ENCODE measurements around the gene RFX2. TPM values are rescaled to one million over a fixed set of nuclear protein-coding genes. Genes with fewer than 3 reads are reported as not detected.

Gene RFX2
- total and polyA plus RNA-seq, 9 of the 15 experiments (the other 6 are each of a cell fraction or from before 2014, with no cell fraction given): 3.6 to 18.7 (median 8.7) TPM

GRCh38 chr19:6021878-6022569 lies 88.3 kb downstream of the RFX2 start (continued):
- TF ChIP-seq SMC3 (conservative IDR thresholded peaks at IDR 0.05; ENCODE audit: insufficient read depth, low read depth, low read length): peak; percentile 87
- no peak for TF ChIP-seq ZNF766 (CRISPR knock-in tag; conservative IDR thresholded peaks at IDR 0.05)
- no peak for TF ChIP-seq KLF13 (tag; IDR thresholded peaks at IDR 0.05; ENCODE audit: borderline replicate concordance, low read depth)
- no peak for TF ChIP-seq TAF1 (IDR thresholded peaks at IDR 0.05; ENCODE audit: control insufficient read depth, extremely low read depth, insufficient read depth, low read length, severe bottlenecking)
- TF ChIP-seq CEBPG (CRISPR knock-in tag; IDR thresholded peaks at IDR 0.05): no peak
- no peak for TF ChIP-seq CEBPG (tag; conservative IDR thresholded peaks at IDR 0.05 in 1 of 2, IDR thresholded peaks at IDR 0.05 in 1 of 2)
- TF ChIP-seq MYBL2 (IDR thresholded peaks at IDR 0.05; ENCODE audit: low read depth): no peak
- no peak for TF ChIP-seq MYBL2 (CRISPR knock-in tag; IDR thresholded peaks at IDR 0.05; ENCODE audit: borderline replicate concordance)
- no peak for TF ChIP-seq KHSRP (IDR thresholded peaks at IDR 0.05)
- TF ChIP-seq CC2D1A (IDR thresholded peaks at IDR 0.05): peak; percentile 70
- TF ChIP-seq SP1 (CRISPR knock-in tag; IDR thresholded peaks at IDR 0.05): 0 out of 2 replicates have a peak, but pooled peaks have one; percentile 34
- TF ChIP-seq KDM4B (IDR thresholded peaks at IDR 0.05; ENCODE audit: borderline replicate concordance in 2 of 2, low read depth in 1 of 2): 0 out of 4 replicates have a peak, but pooled peaks of 1 of the 2 experiments have one; percentile 33
- TF ChIP-seq CTCFL (IDR thresholded peaks at IDR 0.05; ENCODE audit: borderline replicate concordance, insufficient read depth, low read depth, low read length, poor library complexity, severe bottlenecking): peak; percentile 17
- peak; percentile 85 to 92 for TF ChIP-seq RAD21 (CRISPR knock-in tag; conservative IDR thresholded peaks at IDR 0.05 in 1 of 2, IDR thresholded peaks at IDR 0.05 in 1 of 2)
- no peak for TF ChIP-seq MEIS2 (IDR thresholded peaks at IDR 0.05; ENCODE audit: partially characterized antibody)
- no peak for TF ChIP-seq PREB (CRISPR knock-in tag; IDR thresholded peaks at IDR 0.05)
- TF ChIP-seq, protein P1, sequence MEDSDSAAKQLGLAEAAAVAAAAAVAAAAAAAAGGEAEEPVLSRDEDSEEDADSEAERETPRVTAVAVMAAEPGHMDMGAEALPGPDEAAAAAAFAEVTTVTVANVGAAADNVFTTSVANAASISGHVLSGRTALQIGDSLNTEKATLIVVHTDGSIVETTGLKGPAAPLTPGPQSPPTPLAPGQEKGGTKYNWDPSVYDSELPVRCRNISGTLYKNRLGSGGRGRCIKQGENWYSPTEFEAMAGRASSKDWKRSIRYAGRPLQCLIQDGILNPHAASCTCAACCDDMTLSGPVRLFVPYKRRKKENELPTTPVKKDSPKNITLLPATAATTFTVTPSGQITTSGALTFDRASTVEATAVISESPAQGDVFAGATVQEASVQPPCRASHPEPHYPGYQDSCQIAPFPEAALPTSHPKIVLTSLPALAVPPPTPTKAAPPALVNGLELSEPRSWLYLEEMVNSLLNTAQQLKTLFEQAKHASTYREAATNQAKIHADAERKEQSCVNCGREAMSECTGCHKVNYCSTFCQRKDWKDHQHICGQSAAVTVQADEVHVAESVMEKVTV (CRISPR knock-in tag; IDR thresholded peaks at IDR 0.05): peak; percentile 64; the same call in 1 of the 2 replicates
- no peak for TF ChIP-seq HMBOX1 (IDR thresholded peaks at IDR 0.05)
- no peak for TF ChIP-seq ZNF717 (CRISPR knock-in tag; IDR thresholded peaks at IDR 0.05)
- TF ChIP-seq POLR3A (IDR thresholded peaks at IDR 0.05; ENCODE audit: borderline replicate concordance, extremely low read depth, insufficient read depth, insufficient read length): no peak
- TF ChIP-seq CTBP1 (IDR thresholded peaks at IDR 0.05; ENCODE audit: borderline replicate concordance): peak; percentile 42; the same call in 1 of the 2 replicates
- no peak for TF ChIP-seq PHTF2 (CRISPR knock-in tag; IDR thresholded peaks at IDR 0.05)
